Adipocyte (in vitro differentiated cells): ENCODE measurements around the gene HCFC1.
"Not testable (repeated sequence)": the region's sequence is repeated elsewhere in the genome, so short reads cannot be mapped to it uniquely, and the experiment has no call there.

Experiments used
- DNase-seq: peaks from one replicate; pipeline ENCODE4 v3.0.0-alpha.2; 2015; ENCODE audit warnings: low read depth
- H3K27me3 ChIP-seq: replicated peaks from 2 replicates; pipeline ENCODE4 v1.7.0; 2013; ENCODE audit warnings: mild to moderate bottlenecking, low read length, moderate library complexity; ENCODE audit not compliant: control insufficient read depth, insufficient read depth
- H3K36me3 ChIP-seq: 2 replicates; pipeline ENCODE4 v1.7.0; 2013; ENCODE audit warnings: low read length, mild to moderate bottlenecking, moderate library complexity; ENCODE audit not compliant: control insufficient read depth, insufficient read depth, severe bottlenecking
- H3K4me1 ChIP-seq: 2 replicates; pipeline ENCODE4 v1.7.0; 2013; ENCODE audit warnings: mild to moderate bottlenecking, low read length, moderate library complexity; ENCODE audit not compliant: control insufficient read depth, insufficient read depth
- H3K4me3 ChIP-seq: 2 replicates; pipeline ENCODE4 v1.7.0; 2013; ENCODE audit warnings: mild to moderate bottlenecking, low read length, moderate library complexity
- H3K9ac ChIP-seq: 2 replicates; pipeline ENCODE4 v1.7.0; 2013; ENCODE audit warnings: mild to moderate bottlenecking, low read length, moderate library complexity
- H3K9me3 ChIP-seq: 2 replicates; pipeline ENCODE4 v1.7.0; 2013; ENCODE audit warnings: mild to moderate bottlenecking, low read length, moderate library complexity; ENCODE audit not compliant: control insufficient read depth

HCFC1 gene

DNA sequence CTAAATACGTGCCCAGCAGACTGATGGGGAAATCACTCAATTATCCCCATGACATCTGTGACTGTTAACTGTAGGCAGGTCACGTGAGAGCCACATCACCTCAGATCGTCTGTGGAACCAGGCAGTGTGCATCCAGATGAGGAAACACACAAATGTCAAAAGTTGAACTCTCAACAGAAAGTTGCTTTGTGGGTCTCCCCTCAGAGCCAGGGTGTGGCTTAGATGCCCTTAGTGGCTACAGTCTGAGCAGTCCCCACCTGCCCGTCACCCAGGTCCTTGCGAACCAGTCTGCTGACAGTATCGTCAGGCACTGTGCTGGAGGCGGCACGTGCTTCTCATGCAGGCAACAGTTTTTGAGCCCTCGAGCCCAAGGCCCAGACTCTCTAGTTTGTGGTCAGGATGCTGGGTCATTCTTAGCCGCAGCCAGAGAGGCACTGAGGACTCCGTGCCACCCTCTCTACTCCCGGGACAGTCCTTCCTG, 11.7 kb upstream of the HCFC1 start:
- Histone ChIP-seq H3K36me3 (no peaks in the 10 kb centered on the region), H3K4me1 (peaks cover 3% of the 10 kb centered on the region), H3K27me3 (peaks cover 3% of the 10 kb centered on the region), H3K4me3 (no peak overlapping the region), H3K9ac (no peak overlapping the region), H3K9me3 (no peaks in the 10 kb centered on the region)
- no peak for DNase-seq

DNA sequence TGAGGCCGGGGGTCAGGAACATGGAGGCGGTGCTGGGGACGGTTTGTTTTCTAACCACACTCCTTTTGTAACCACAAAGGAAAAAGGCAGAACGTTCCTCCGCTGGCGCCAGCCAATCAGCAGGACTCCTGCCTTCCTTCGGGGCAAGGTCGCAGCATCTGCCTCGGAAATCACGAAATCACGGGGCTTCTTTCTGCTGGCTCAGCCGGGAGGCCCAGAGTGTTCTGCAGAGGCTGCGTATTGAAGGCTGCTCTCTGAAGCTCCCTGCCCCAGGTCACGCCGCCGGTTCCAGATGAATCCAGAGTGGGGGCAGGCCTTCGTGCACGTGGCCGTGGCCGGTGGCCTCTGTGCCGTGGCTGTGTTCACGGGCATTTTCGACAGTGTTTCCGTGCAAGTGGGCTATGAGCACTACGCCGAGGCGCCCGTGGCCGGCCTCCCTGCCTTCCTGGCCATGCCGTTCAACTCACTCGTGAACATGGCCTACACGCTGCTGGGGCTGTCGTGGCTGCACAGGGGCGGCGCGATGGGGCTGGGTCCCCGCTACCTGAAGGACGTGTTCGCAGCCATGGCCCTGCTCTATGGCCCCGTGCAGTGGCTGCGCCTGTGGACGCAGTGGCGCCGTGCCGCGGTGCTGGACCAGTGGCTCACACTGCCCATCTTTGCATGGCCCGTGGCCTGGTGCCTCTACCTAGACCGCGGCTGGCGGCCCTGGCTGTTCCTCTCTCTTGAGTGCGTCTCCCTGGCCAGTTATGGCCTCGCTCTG, 10.3 kb upstream of the HCFC1 start:
- no peaks in the 10 kb centered on the region for H3K27me3 ChIP-seq
- no peak for DNase-seq
- no peaks in the 10 kb centered on the region for H3K36me3 ChIP-seq
- H3K9ac ChIP-seq, result no peak overlapping the region
- H3K4me3 ChIP-seq, result no peak overlapping the region
- H3K4me1 ChIP-seq, result peaks cover 3% of the 10 kb centered on the region
- no peaks in the 10 kb centered on the region for H3K9me3 ChIP-seq

DNA sequence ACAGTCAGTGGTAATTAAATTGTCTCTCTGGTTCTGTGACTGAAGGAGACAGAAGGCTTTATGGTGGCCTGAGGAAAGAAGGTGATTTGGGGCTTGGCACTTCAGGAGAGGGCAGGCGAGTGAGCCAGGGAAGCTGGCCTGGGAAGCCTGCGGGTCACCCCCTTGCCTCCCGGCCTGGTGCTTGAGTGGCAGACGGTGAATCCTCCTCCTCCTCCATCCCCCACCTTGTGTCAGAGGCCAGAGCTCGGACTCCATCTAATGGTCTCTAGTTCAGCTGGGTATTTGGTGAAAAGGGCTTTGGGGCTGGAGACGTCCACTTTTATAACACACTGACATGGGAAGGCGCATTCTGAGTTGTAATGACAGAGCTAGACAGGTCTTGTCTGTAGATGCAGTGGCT, 9.6 kb upstream of the HCFC1 start:
- Histone ChIP-seq H3K4me1 (peaks cover 3% of the 10 kb centered on the region), H3K27me3 (no peaks in the 10 kb centered on the region), H3K4me3 (no peak overlapping the region), H3K9ac (no peak overlapping the region), H3K36me3 (no peaks in the 10 kb centered on the region), H3K9me3 (no peaks in the 10 kb centered on the region)
- DNase-seq, result no peak

DNA sequence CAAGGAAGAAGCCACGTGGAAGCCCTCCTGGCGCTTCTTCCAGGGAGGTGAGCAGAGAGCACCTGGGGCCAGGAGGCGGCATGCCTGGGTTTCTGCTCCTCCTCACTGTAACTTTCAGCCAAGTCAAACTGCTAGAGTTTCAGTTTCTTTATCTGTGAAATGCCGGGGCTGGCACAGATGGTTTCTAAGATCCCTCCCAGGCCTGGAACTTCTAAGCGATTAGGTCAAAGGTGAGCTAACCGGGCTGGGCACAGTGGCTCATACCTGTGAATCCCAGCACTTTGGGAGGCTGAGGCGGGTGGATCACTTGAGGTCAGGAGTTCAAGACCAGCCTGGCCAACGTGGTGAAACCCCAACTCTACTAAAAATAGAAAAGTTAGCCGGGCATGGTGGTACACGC, 8.8 kb upstream of the HCFC1 start:
- not testable (repeated sequence) for H3K9me3 ChIP-seq, H3K27me3 ChIP-seq, H3K4me1 ChIP-seq, H3K9ac ChIP-seq, H3K36me3 ChIP-seq, DNase-seq, H3K4me3 ChIP-seq

DNA sequence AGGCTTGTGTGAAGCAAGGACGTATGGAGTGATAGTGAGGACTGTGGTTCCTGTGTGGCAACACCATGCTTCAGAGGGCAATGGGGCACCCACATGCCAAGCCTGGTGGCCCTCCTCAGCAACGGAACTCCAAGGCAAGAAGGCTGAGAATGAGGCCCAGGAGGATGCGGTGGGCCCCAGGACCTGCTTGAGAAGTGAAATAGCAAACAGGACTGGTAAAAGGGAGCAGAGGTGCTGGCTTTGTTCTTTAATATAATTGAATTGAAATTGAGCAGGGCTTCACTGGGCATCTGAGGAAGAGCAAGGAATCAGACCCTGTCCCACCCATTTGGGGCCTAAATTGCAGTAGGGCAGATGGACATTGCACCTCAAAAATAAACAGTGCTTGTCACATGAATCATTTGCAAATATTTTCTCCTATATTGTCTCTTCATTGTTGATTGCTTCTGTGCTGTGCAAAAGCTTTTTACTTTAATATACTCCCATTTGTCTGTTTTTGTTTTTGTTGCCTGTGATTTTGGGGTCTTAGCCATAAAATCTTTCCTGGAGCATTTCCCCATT, 3.2 kb upstream of the HCFC1 start:
- Histone ChIP-seq H3K36me3 (no peaks in the 10 kb centered on the region), H3K4me1 (peaks cover 19% of the 10 kb centered on the region), H3K9me3 (no peaks in the 10 kb centered on the region), H3K27me3 (no peaks in the 10 kb centered on the region), H3K9ac (no peak overlapping the region), H3K4me3 (no peak overlapping the region)
- no peak for DNase-seq

DNA sequence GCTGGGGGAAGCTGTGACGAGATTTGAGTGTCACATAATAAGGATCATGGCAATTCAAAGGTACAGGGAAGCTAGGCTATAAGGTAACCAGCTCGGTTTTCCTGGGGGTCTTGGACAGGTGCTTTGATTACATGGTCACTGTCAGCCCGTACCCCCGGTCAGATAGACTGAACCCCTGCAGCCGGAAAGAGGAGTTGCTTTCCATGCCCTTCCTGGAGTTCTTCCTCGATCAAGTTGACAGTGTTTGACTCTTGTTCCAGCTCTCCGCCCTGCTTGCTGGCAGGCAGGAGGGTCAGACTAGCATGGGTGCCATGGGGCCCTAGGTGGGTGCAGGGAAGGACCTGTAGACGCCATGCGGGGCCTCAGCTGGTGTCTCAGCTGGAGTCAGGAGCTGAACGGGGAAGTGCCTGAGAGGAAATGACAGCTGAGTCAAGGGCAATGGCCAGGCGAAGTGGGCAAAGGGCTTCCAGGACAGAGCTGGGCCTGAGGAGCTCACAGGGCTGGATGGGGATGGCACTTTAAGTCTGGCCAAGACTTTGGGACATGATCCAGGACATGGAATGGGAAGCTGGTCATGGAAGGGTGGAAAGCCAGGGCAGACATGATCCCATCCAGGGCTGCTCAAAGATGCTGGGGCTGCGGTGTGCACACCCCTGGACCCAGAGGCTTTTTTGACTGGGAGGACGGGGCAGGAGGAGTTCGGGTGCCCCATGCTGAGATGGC, 2.5 kb upstream of the HCFC1 start:
- Histone ChIP-seq H3K27me3 (no peaks in the 10 kb centered on the region), H3K4me1 (peaks cover 22% of the 10 kb centered on the region), H3K36me3 (no peaks in the 10 kb centered on the region), H3K9ac (peak overlapping the region; percentile 100), H3K4me3 (peak overlapping the region; percentile 99), H3K9me3 (no peaks in the 10 kb centered on the region)
- no peak for DNase-seq

DNA sequence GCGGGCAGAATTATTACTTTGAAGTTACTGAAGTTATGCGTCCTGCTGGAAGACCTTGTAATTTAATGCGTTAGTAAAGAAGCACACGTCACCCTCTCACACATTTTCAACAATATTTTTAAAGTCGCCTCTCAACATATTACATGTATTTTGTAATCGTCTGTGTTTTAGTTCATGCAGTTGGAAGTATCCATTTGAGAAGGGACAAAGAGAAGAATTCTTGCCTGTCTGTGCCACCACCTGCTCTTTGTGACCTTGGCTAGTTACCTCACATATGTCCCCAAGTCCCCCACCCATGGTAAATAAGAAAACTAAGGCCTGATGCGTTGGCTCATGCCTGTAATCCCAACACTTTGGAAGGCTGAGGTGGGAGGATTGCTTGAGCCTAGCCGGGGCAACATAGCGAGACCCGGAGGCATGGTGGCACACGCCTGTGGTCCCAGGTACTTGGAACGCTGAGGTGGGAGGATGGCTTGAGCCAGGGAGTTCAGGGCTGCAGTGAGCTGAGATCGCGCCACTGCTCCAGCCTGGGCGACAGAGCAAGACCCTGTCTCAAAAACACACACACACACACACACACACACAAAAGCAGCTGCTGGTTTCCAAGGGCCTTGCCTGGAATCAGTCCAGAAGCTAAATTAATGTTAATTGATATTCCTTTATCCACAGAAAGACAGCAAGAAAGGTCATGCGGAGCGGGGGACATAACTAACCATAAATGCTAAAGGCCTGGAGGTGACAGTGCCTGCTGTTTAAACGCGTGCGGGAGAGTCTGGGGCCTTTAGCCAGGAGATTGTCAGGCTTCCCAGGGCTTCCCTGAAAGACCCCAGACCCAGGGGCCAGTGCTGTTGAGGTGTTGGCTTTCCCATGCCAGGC, 1.7 kb upstream of the HCFC1 start:
- no peak for DNase-seq

DNA sequence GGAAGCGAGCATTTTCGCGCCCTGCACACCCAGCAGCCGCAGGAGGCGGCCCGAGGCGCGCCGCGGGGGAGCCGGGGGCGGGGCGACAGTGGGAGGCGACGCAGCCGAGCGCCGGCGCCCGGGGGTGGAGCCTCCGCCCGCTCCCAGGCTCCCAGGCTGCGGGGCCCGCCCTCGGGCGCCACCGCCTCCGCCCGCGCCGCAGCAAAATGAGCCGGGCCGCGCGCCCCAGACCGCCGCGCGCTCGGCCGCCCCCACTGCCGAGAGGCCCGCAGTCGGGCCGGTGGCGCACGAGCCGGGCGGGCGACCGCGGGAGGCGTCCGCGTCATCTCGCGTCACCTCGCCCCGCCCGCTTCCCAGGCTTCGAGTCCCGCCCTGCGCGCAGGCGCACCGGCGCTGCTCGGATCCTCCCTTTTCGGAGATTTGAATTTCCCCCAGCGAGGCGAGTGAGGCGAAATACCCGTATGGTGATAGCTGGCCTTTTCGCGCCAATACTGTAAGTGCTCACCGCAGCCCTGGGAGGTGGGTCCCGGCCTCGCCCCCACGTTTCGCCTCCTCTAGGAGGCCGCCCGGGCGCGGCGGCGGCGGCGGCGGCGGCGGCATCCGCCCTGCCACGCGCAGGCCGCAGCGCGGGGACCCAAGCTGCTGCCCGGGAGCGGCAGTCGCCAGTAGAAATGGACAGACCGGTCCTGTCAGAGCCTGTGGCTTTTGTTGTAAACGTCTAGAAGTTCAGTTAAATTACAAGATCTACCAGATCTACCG, 929 bp upstream of the HCFC1 start, which contains the start of gene TMEM187:
Gene TMEM187, plus strand, starts transcription at position 387 of the 759 bp plus-strand sequence. CDS start 9,309 bp downstream, outside the sequence.
- H3K4me1 ChIP-seq, result peaks cover 38% of the 10 kb centered on the region
- H3K36me3 ChIP-seq, result no peaks in the 10 kb centered on the region
- peak within 1 kb of the TSS; percentile 100 for H3K9ac ChIP-seq
- no peaks in the 10 kb centered on the region for H3K9me3 ChIP-seq
- DNase-seq, result peak; percentile 90
- peak within 1 kb of the TSS; percentile 99 for H3K4me3 ChIP-seq
- no peaks in the 10 kb centered on the region for H3K27me3 ChIP-seq

More for the DNA sequence above, 1.7 kb upstream of the HCFC1 start:
- Histone ChIP-seq H3K4me1 (peaks cover 30% of the 10 kb centered on the region), H3K27me3 (no peaks in the 10 kb centered on the region), H3K9ac (peak overlapping the region; percentile 100), H3K36me3 (no peaks in the 10 kb centered on the region), H3K4me3 (peak overlapping the region; percentile 99), H3K9me3 (no peaks in the 10 kb centered on the region)

DNA sequence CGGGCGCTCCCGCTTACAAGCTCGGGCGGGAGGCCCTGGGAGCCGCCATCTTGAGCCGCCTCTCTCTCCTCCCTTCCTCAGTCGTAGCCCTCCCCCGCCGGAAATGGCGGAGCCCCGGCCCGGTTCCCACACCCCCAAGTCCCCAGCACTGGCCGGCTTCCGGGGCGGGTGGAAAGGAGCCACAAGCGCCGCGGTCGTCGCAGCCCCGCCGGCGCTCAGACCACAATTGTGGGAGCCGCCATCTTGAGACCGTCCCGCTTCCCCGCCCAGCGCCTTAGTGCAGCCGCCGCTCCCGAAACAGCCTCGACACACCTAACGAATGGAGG, 531 bp downstream of the HCFC1 start:
- H3K27me3 ChIP-seq, result no peaks in the 10 kb centered on the region
- H3K36me3 ChIP-seq, result no peaks in the 10 kb centered on the region
- H3K9ac ChIP-seq, result peak overlapping the region; percentile 100
- peaks cover 50% of the 10 kb centered on the region for H3K4me1 ChIP-seq
- H3K4me3 ChIP-seq, result peak overlapping the region; percentile 99
- DNase-seq, result peak; percentile 88
- H3K9me3 ChIP-seq, result no peaks in the 10 kb centered on the region

DNA sequence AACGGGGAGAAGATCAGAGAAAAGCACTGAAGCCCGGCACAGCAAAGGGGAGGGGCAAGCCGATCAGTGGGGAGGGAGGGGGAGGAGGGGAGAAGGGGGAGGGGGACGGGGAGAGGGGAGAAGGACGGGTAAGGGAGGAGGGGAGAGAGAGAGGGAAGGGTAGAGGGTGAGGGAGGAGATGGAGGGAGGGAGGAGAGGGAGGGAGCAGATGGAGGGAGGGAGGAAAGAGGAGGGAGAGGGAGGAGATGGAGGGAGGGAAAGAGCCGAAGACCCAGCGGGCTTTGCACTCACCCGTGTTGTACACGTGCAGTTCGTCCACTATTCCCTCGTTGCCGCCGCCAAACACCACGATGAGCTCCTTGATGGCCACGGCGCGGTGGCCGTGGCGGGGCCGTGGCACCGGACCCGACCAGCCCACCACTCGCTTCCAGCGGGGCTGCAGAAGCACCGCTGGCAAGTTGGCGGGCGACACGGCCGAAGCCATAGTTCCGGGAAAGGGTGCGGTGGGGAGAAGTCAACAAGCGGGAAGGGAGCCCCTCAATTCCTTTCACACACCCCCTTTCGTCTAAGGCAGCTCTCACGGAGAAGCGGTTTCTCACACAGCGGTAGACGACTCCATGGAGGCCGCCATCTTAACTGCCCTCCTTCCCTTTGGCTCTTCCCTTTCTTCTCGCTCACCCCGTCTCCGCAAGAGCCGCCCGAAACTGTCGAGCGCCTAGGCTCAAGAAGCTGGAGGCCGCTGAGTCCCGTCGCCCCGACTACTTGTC, 1.1 kb downstream of the HCFC1 start:
- Histone ChIP-seq H3K9ac (peak overlapping the region; percentile 100), H3K27me3 (no peaks in the 10 kb centered on the region), H3K36me3 (no peaks in the 10 kb centered on the region), H3K9me3 (no peaks in the 10 kb centered on the region), H3K4me3 (peak overlapping the region; percentile 99), H3K4me1 (peaks cover 51% of the 10 kb centered on the region)
- DNase-seq, result peak; percentile 60
